ENCODE data around the gene IER3. TPM values are rescaled to one million over a fixed set of nuclear protein-coding genes. Genes with fewer than 3 reads are reported as not detected.
A peak's percentile ranks its signal among the peaks of the same experiment; 100 is the strongest.

The IER3 gene
- total and polyA plus RNA-seq, 9 of the 15 experiments (the other 6 are each of a cell fraction or from before 2014, with no cell fraction given), result 1.5 to 30.0 (median 11.5) TPM

- TF ChIP-seq ZBTB26 (CRISPR knock-in tag; IDR thresholded peaks at IDR 0.05), result peak; percentile 61; the same call in 1 of the 2 replicates
- TF ChIP-seq ZNF639 (CRISPR knock-in tag; conservative IDR thresholded peaks at IDR 0.05 in 1 of 2, IDR thresholded peaks at IDR 0.05 in 1 of 2), result no peak
- TF ChIP-seq ZSCAN32 (CRISPR knock-in tag; IDR thresholded peaks at IDR 0.05), result no peak
- no peak for TF ChIP-seq TAL1 (IDR thresholded peaks at IDR 0.05)
- TF ChIP-seq CLOCK (CRISPR knock-in tag; IDR thresholded peaks at IDR 0.05; ENCODE audit: borderline replicate concordance), result no peak
- TF ChIP-seq ILK (tag; IDR thresholded peaks at IDR 0.05; ENCODE audit: borderline replicate concordance, low read depth), result no peak
- no peak for TF ChIP-seq AFF1 (IDR thresholded peaks at IDR 0.05; ENCODE audit: low read depth in 1 of 2, partially characterized antibody in 2 of 2)
- peak; percentile 68; the same call in 1 of the 2 replicates for TF ChIP-seq THRB (CRISPR knock-in tag; conservative IDR thresholded peaks at IDR 0.05)
- TF ChIP-seq ZC3H8 (IDR thresholded peaks at IDR 0.05), result no peak
- no peak for TF ChIP-seq ZFP1 (CRISPR knock-in tag; IDR thresholded peaks at IDR 0.05)
- no peak for TF ChIP-seq TOE1 (IDR thresholded peaks at IDR 0.05; ENCODE audit: borderline replicate concordance)
- TF ChIP-seq TOE1 (CRISPR knock-in tag; IDR thresholded peaks at IDR 0.05; ENCODE audit: borderline replicate concordance, low read depth), result no peak
- no peak for TF ChIP-seq MCM2 (IDR thresholded peaks at IDR 0.05; ENCODE audit: low read depth)
Measured at GRCh38 chr6:30766461-30767157, 22.3 kb upstream of the IER3 start (continued).
